Activated CD4-positive, alpha-beta memory T cell treated with anti-CD3 and anti-CD28 coated beads, Interleukin-2, amount 10 ng/mL, durations not matched to agents 7 days and 5 days (primary cell): Measurements from ENCODE around the gene BMPR1B. TPM values are rescaled to one million over a fixed set of nuclear protein-coding genes. Genes with fewer than 3 reads are reported as not detected.

Experiments
- CTCF ChIA-PET: fragments of 350-600 bp; sonication (Branson Sonifier 250); formaldehyde crosslinking; loops from one replicate; lab custom pipeline; 2021; ENCODE audit warnings: antibody characterized with exemption, inconsistent platforms; lab: Charles Lee
- POLR2A ChIA-PET: fragments of 350-600 bp; sonication (Branson Sonifier 250); formaldehyde crosslinking; loops from one replicate; lab custom pipeline; 2021; ENCODE audit warnings: antibody characterized with exemption; lab: Charles Lee
- DNase-seq: peaks from one replicate; pipeline ENCODE4 v3.0.0-alpha.2; 2020
- H3K27ac Mint-ChIP-seq: one replicate; pipeline ENCODE4 v1.8.0; 2021; ENCODE audit warnings: mild to moderate bottlenecking, mixed read lengths
- H3K27me3 Mint-ChIP-seq: one replicate; pipeline ENCODE4 v1.8.0; 2021; ENCODE audit warnings: mixed read lengths
- H3K36me3 Mint-ChIP-seq: one replicate; pipeline ENCODE4 v1.8.0; 2021; ENCODE audit warnings: low read depth, mixed read lengths
- H3K4me1 Mint-ChIP-seq: one replicate; pipeline ENCODE4 v1.8.0; 2021; ENCODE audit warnings: mixed read lengths
- H3K4me3 Mint-ChIP-seq: one replicate; pipeline ENCODE4 v1.8.0; 2021; ENCODE audit warnings: mild to moderate bottlenecking, mixed read lengths
- H3K9me3 Mint-ChIP-seq: one replicate; pipeline ENCODE4 v1.8.0; 2021; ENCODE audit warnings: mixed read lengths
- total RNA-seq, 2 experiments: library from RNA; stranded (reverse); gene quantifications; one replicate each; pipeline ENCODE4 v1.2.3, GENCODE V29; 2021

The BMPR1B gene
- total RNA-seq, 2 experiments from 2014 or later = not detected

GRCh38 chr4:95180531-95181242 lies 422.9 kb downstream of the BMPR1B start:
- Mint-ChIP-seq H3K4me3 (no peak overlapping the region), H3K27ac (no peak overlapping the region), H3K27me3 (no peaks in the 10 kb centered on the region), H3K36me3 (no peaks in the 10 kb centered on the region), H3K4me1 (no peaks in the 10 kb centered on the region), H3K9me3 (peaks cover 4% of the 10 kb centered on the region)
- ChIA-PET POLR2A (no interaction called here), CTCF (interaction anchor here (1.6 kb wide), 1 partner anchor 14 kb away, joined by 3 read pairs; no protein-coding TSS in a partner anchor)
- DNase-seq = no peak

GRCh38 chr4:95181243-95181995 lies 423.7 kb downstream of the BMPR1B start:
- Mint-ChIP-seq H3K27ac (no peak overlapping the region), H3K27me3 (no peaks in the 10 kb centered on the region), H3K4me1 (no peaks in the 10 kb centered on the region), H3K4me3 (no peak overlapping the region), H3K36me3 (no peaks in the 10 kb centered on the region), H3K9me3 (peaks cover 4% of the 10 kb centered on the region)
- DNase-seq = no peak
- ChIA-PET CTCF (no interaction called here), POLR2A (no interaction called here)

GRCh38 chr4:95181996-95182306 lies 424.2 kb downstream of the BMPR1B start:
- CTCF ChIA-PET = no interaction called here
- POLR2A ChIA-PET = no interaction called here
- no peak for DNase-seq
- H3K36me3 Mint-ChIP-seq = no peaks in the 10 kb centered on the region
- H3K27me3 Mint-ChIP-seq = no peaks in the 10 kb centered on the region
- no peak overlapping the region for H3K4me3 Mint-ChIP-seq
- peaks cover 4% of the 10 kb centered on the region for H3K9me3 Mint-ChIP-seq
- no peaks in the 10 kb centered on the region for H3K4me1 Mint-ChIP-seq
- no peak overlapping the region for H3K27ac Mint-ChIP-seq

- Mint-ChIP-seq H3K27ac (no peak overlapping the region), H3K9me3 (no peaks in the 10 kb centered on the region), H3K27me3 (no peaks in the 10 kb centered on the region), H3K4me3 (no peak overlapping the region), H3K4me1 (no peaks in the 10 kb centered on the region), H3K36me3 (no peaks in the 10 kb centered on the region)
- DNase-seq = no peak
- CTCF ChIA-PET = no interaction called here
- POLR2A ChIA-PET = no interaction called here
These were observed 426.1 kb downstream of the BMPR1B start for GRCh38 chr4:95183656-95184408.

- Mint-ChIP-seq H3K36me3 (no peaks in the 10 kb centered on the region), H3K27ac (no peak overlapping the region), H3K4me3 (no peak overlapping the region), H3K4me1 (no peaks in the 10 kb centered on the region), H3K27me3 (no peaks in the 10 kb centered on the region), H3K9me3 (no peaks in the 10 kb centered on the region)
- CTCF ChIA-PET = no interaction called here
- DNase-seq = no peak
- POLR2A ChIA-PET = no interaction called here
These were observed 428.9 kb downstream of the BMPR1B start for GRCh38 chr4:95186666-95187065.

- H3K36me3 Mint-ChIP-seq = no peaks in the 10 kb centered on the region
- no peak for DNase-seq
- POLR2A ChIA-PET = no interaction called here
These were observed 431.1 kb downstream of the BMPR1B start for GRCh38 chr4:95188701-95189370.

GRCh38 chr4:95190751-95191436 lies 433.1 kb downstream of the BMPR1B start:
- H3K9me3 Mint-ChIP-seq = no peaks in the 10 kb centered on the region
- no peak for DNase-seq
- no peaks in the 10 kb centered on the region for H3K36me3 Mint-ChIP-seq
- H3K4me1 Mint-ChIP-seq = no peaks in the 10 kb centered on the region
- H3K4me3 Mint-ChIP-seq = no peak overlapping the region
- CTCF ChIA-PET = no interaction called here
- H3K27me3 Mint-ChIP-seq = no peaks in the 10 kb centered on the region
- POLR2A ChIA-PET = no interaction called here
- H3K27ac Mint-ChIP-seq = no peak overlapping the region

More at GRCh38 chr4:95188701-95189370, 431.1 kb downstream of the BMPR1B start:
- Mint-ChIP-seq H3K9me3 (no peaks in the 10 kb centered on the region), H3K27me3 (no peaks in the 10 kb centered on the region), H3K4me1 (no peaks in the 10 kb centered on the region), H3K27ac (no peak overlapping the region), H3K4me3 (no peak overlapping the region)
- CTCF ChIA-PET = no interaction called here

- H3K9me3 Mint-ChIP-seq = no peaks in the 10 kb centered on the region
- POLR2A ChIA-PET = no interaction called here
These were observed 433.8 kb downstream of the BMPR1B start for GRCh38 chr4:95191537-95191936.

GRCh38 chr4:95193391-95194224 lies 435.9 kb downstream of the BMPR1B start:
- Mint-ChIP-seq H3K27me3 (no peaks in the 10 kb centered on the region), H3K9me3 (no peaks in the 10 kb centered on the region), H3K27ac (no peak overlapping the region), H3K36me3 (no peaks in the 10 kb centered on the region), H3K4me3 (no peak overlapping the region), H3K4me1 (no peaks in the 10 kb centered on the region)
- POLR2A ChIA-PET = no interaction called here
- DNase-seq = no peak
- CTCF ChIA-PET = no interaction called here

More at GRCh38 chr4:95191537-95191936, 433.8 kb downstream of the BMPR1B start:
- Mint-ChIP-seq H3K4me3 (no peak overlapping the region), H3K27ac (no peak overlapping the region), H3K4me1 (no peaks in the 10 kb centered on the region), H3K36me3 (no peaks in the 10 kb centered on the region), H3K27me3 (no peaks in the 10 kb centered on the region)
- CTCF ChIA-PET = no interaction called here
- no peak for DNase-seq

- no peak overlapping the region for H3K4me3 Mint-ChIP-seq
- H3K4me1 Mint-ChIP-seq = no peaks in the 10 kb centered on the region
- CTCF ChIA-PET = no interaction called here
- no peaks in the 10 kb centered on the region for H3K27me3 Mint-ChIP-seq
- H3K9me3 Mint-ChIP-seq = no peaks in the 10 kb centered on the region
- H3K27ac Mint-ChIP-seq = no peak overlapping the region
- POLR2A ChIA-PET = no interaction called here
- no peak for DNase-seq
- H3K36me3 Mint-ChIP-seq = no peaks in the 10 kb centered on the region
These were observed 439.6 kb downstream of the BMPR1B start for GRCh38 chr4:95197353-95197752.

- Mint-ChIP-seq H3K27ac (no peak overlapping the region), H3K4me3 (no peak overlapping the region), H3K36me3 (no peaks in the 10 kb centered on the region), H3K27me3 (no peaks in the 10 kb centered on the region), H3K9me3 (no peaks in the 10 kb centered on the region), H3K4me1 (no peaks in the 10 kb centered on the region)
- ChIA-PET CTCF (no interaction called here), POLR2A (no interaction called here)
- no peak for DNase-seq
These were observed 441.2 kb downstream of the BMPR1B start for GRCh38 chr4:95198961-95199360.

- H3K27me3 Mint-ChIP-seq = peaks cover 2% of the 10 kb centered on the region
- H3K27ac Mint-ChIP-seq = no peak overlapping the region
- no peaks in the 10 kb centered on the region for H3K4me1 Mint-ChIP-seq
- H3K4me3 Mint-ChIP-seq = no peak overlapping the region
- POLR2A ChIA-PET = no interaction called here
- no peaks in the 10 kb centered on the region for H3K9me3 Mint-ChIP-seq
- CTCF ChIA-PET = no interaction called here
- DNase-seq = no peak
- H3K36me3 Mint-ChIP-seq = no peaks in the 10 kb centered on the region
These were observed 446.6 kb downstream of the BMPR1B start for GRCh38 chr4:95204267-95204844.
